ENCODE results near the gene ADAMTS15.

DNA sequence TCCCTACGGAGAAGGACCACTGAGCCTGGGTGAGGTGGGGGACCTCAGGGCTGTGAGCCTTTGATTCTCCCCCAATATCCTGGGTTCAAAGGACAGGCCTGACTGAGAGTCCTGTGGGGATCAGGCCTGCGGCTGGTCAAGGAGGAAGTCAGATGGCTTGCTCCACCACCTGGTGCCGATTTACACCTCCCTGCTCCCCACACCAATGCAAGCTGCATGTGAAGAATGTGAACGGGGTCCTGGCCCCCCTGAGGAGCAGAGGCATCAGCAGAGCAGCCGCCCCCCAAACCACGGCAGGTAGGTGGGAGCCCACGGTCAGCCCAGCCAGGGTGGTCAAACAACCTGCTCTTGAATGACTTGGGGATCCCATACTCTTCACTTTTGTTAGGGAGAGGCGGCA is 26.7 kb upstream of the ADAMTS15 start:
- no peak for TF ChIP-seq MYC (IDR thresholded peaks at IDR 0.05; ENCODE audit: low read depth, low read length)
- TF ChIP-seq, protein P1, sequence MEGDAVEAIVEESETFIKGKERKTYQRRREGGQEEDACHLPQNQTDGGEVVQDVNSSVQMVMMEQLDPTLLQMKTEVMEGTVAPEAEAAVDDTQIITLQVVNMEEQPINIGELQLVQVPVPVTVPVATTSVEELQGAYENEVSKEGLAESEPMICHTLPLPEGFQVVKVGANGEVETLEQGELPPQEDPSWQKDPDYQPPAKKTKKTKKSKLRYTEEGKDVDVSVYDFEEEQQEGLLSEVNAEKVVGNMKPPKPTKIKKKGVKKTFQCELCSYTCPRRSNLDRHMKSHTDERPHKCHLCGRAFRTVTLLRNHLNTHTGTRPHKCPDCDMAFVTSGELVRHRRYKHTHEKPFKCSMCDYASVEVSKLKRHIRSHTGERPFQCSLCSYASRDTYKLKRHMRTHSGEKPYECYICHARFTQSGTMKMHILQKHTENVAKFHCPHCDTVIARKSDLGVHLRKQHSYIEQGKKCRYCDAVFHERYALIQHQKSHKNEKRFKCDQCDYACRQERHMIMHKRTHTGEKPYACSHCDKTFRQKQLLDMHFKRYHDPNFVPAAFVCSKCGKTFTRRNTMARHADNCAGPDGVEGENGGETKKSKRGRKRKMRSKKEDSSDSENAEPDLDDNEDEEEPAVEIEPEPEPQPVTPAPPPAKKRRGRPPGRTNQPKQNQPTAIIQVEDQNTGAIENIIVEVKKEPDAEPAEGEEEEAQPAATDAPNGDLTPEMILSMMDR (IDR thresholded peaks at IDR 0.05; ENCODE audit: low read depth, low read length), result no peak

Measured in NB4 (cell line).